Mucosa of descending colon (tissue), 3 donors: Measurements from ENCODE around the gene EPOP. TPM values are rescaled to one million over a fixed set of nuclear protein-coding genes. Genes with fewer than 3 reads are reported as not detected.

Experiments used
- ATAC-seq: fragments of 200-7000 bp; cut with Tn5 transposase; one replicate; pipeline ENCODE4 v1.9.1; 2020; ENCODE audit warnings: mild to moderate bottlenecking, moderate library complexity
- DNase-seq, 3 donors: peaks; one replicate each; pipeline ENCODE4 v3.0.0-alpha.2; 2020
- H3K36me3 ChIP-seq: fragments of 200-600 bp; one replicate; pipeline ENCODE4 v1.8.0; 2021; ENCODE audit warnings: low read depth, mild to moderate bottlenecking
- H3K4me1 ChIP-seq: fragments of 200-600 bp; one replicate; pipeline ENCODE4 v1.8.0; 2021; ENCODE audit warnings: low read depth, mild to moderate bottlenecking
- H3K4me3 ChIP-seq: fragments of 200-600 bp; one replicate; pipeline ENCODE4 v1.8.0; 2021; ENCODE audit warnings: mild to moderate bottlenecking
- H3K9me3 ChIP-seq: fragments of 200-600 bp; one replicate; pipeline ENCODE4 v1.8.0; 2021; ENCODE audit warnings: mild to moderate bottlenecking
- intact Hi-C, 2 donors: fragments of 100-400 bp; cut with DNase I in 1 of 2; cut with micrococcal nuclease in 1 of 2; formaldehyde crosslinking; loops; one replicate each; pipeline versions ENCODE4 v1.11.0 to v1.11.1; 2022; cut with DNase I, micrococcal nuclease
- total RNA-seq, 3 donors: library from RNA; stranded (reverse); fragmentation: NEBNext Ultra II Directional in 2 of 3; extraction: Animal tissue kit (Norgen Biotek cat#: 25700) in 2 of 3; gene quantifications; one replicate each; pipeline versions ENCODE4 v1.2.1 to v1.2.4, GENCODE V29; 2021 to 2023
- TF ChIP-seq, protein P1 (sequence below): fragments of 200-600 bp; IDR thresholded peaks from one replicate; pipeline ENCODE4 v1.8.0; 2022; ENCODE audit warnings: antibody characterized with exemption, mild to moderate bottlenecking
- donor health status: DM: no; HTN: no; CAD: no; lungs with moderate emphysema.
- donor health status: DM: no; HTN: no; CAD: no.
- donor health status: DM: no; HTN: yes; CAD: no.

EPOP gene
- total RNA-seq, 3 donors from 2014 or later: 0.75 to 1.1 TPM; not detected in 1

DNA sequence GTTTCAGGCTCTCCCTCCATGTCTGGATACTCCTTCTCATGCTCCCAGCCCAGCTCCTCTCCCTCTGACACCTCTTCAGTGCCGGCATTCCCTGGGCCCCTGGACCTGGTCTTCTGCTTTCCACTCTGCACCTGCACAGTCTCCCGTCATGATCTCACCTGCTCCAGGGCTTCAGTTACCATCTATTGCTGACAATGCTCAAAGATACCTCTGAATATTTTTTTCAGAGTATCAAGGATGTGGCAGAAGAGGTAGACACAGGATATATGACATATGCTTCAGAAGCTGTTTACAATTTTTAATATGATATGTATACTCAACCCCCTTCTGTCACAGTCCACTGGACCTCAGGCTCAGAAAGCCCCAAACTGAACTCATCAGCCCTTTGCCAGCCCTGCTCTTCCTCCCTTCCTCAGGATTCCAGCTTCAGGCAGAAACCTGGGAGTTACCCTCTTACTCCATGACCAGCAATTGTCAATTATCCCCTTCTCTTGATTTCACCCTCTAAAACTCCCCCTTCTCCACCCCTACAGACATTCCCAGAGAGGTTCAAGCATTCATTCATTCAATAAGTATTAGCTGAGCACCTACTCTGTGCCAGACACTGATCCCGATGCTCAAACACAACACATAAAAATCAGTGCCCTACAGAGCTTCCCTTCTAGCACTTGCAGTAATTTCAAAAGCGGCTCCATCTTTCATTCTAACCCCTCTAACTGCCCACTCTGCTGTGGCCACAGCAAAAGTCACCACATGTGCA, 22.5 kb upstream of the EPOP start:
- TF ChIP-seq, protein P1, sequence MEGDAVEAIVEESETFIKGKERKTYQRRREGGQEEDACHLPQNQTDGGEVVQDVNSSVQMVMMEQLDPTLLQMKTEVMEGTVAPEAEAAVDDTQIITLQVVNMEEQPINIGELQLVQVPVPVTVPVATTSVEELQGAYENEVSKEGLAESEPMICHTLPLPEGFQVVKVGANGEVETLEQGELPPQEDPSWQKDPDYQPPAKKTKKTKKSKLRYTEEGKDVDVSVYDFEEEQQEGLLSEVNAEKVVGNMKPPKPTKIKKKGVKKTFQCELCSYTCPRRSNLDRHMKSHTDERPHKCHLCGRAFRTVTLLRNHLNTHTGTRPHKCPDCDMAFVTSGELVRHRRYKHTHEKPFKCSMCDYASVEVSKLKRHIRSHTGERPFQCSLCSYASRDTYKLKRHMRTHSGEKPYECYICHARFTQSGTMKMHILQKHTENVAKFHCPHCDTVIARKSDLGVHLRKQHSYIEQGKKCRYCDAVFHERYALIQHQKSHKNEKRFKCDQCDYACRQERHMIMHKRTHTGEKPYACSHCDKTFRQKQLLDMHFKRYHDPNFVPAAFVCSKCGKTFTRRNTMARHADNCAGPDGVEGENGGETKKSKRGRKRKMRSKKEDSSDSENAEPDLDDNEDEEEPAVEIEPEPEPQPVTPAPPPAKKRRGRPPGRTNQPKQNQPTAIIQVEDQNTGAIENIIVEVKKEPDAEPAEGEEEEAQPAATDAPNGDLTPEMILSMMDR: no peak
- no peak for ATAC-seq
- intact Hi-C loops: no loop called here
- DNase-seq: no peak
- no peaks in the 10 kb centered on the region for H3K9me3 ChIP-seq
- H3K4me3 ChIP-seq: no peak overlapping the region
- H3K4me1 ChIP-seq: peaks cover 11% of the 10 kb centered on the region
- H3K36me3 ChIP-seq: no peaks in the 10 kb centered on the region

DNA sequence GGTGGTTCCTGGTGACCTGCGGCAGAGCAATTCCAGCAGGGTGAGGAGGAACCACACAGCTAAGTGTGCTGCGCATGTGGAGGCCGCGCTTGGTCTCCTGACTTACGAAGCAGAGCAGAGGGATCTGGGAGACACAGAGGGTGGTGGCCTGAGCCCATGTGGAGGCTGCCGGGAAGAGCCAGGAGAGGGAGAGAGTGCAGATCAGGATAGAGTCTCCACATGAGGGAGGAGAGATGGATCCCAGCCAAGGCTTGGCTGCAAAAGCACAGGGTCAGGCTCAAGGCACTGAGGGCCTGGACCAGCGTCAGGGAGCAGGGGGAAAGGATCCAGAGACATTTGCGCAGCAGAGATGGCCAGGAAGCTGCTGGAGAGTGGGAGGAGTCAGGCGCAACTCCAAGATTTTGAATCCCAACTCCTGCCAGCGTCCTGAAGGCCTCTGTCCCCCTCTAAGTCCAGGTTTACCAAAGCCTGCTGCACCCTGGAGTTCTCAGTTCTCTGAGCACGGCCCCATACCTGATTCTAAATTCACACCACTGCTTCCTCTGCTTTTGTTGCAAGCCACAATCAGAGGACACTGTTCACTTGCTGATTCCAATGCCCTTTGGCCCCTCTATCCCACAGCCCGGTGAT, 19.1 kb upstream of the EPOP start:
- peaks cover 4% of the 10 kb centered on the region for H3K4me1 ChIP-seq
- no peaks in the 10 kb centered on the region for H3K36me3 ChIP-seq
- intact Hi-C loops: no loop called here
- TF ChIP-seq, protein P1: no peak
- peak; percentile 73 to 78 (median 76) for DNase-seq
- no peak overlapping the region for H3K4me3 ChIP-seq
- no peaks in the 10 kb centered on the region for H3K9me3 ChIP-seq
- peak; percentile 72 for ATAC-seq

DNA sequence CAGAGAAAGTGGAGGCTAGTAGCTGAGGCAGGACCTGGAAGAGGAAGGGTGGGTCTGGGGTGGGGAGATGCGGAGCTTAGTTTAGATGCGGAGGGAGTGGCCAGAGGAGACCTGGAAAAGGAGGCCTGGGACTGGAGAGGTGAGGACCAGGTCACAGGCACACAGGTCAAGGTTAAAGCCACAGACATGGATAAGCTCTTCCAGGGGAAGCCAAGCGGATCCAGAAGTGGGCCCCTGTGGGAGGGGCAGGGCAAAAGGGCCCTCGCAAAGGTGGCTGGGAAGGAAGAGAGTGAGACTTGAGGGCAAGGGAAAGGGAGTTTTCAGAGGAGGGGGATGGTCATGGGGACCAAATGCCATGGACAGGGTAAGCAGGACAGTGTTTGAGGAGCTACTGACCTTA, 16.4 kb upstream of the EPOP start:
- Histone ChIP-seq H3K9me3 (no peaks in the 10 kb centered on the region), H3K4me1 (peaks cover 4% of the 10 kb centered on the region), H3K4me3 (no peak overlapping the region), H3K36me3 (no peaks in the 10 kb centered on the region)
- intact Hi-C loops: no loop called here
- DNase-seq (no peak), ATAC-seq (no peak)
- TF ChIP-seq, protein P1: no peak

DNA sequence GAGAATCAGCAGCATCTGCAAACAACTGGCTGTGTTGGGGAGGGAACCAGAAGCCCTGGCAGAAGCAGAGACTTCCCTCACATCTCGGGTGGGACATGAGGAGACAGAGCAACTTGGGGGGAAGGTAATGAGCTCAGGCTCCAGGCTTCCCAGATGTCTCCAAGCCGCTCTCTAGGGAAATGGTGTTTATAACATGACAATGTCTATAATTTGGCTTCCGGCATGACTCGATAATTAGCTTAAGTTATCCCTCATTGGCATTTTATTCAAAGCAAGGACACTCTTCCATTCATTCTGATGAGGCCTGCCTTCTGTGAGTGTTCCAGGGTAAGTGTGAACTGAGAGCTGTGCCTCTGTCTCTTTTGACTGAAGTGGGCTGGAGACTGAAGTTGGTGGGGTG, 15.6 kb upstream of the EPOP start:
- ATAC-seq (no peak), DNase-seq (no peak)
- intact Hi-C loops: no loop called here
- TF ChIP-seq, protein P1: no peak
- Histone ChIP-seq H3K36me3 (no peaks in the 10 kb centered on the region), H3K4me3 (no peak overlapping the region), H3K9me3 (no peaks in the 10 kb centered on the region), H3K4me1 (peaks cover 4% of the 10 kb centered on the region)

DNA sequence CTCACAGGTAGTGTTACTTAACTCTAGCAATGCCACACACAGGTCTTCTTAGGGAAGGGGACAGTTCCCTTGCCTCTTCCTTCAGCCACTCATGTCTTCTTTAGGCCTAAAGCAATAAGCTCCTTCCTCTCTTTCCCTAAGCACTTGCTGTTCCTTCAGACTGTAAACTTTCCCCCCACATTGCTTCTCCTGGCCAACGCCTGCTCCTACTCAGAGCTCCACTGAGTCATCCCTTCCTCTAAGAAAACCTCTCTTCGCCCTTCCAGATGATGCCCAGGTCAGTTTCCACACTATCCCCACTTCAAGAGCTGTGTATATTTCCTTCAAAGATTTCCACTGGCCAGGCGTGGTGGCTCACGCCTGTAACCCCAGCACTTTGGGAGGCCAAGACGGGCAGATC, 12.5 kb upstream of the EPOP start:
- TF ChIP-seq, protein P1: no peak
- intact Hi-C loops: no loop called here
- H3K4me1 ChIP-seq: no peaks in the 10 kb centered on the region
- H3K9me3 ChIP-seq: no peaks in the 10 kb centered on the region
- ATAC-seq: no peak
- H3K36me3 ChIP-seq: no peaks in the 10 kb centered on the region
- DNase-seq: no peak
- no peak overlapping the region for H3K4me3 ChIP-seq
